Measurements from ENCODE around the gene DNAJB2.

GRCh38 chr2:219247678-219248642 lies 31.2 kb upstream of the DNAJB2 start:
- TF ChIP-seq CTCF (IDR thresholded peaks at IDR 0.05) (no peak), POLR2A (IDR thresholded peaks at IDR 0.05) (no peak), POLR2AphosphoS5 (IDR thresholded peaks at IDR 0.05) (no peak)
